H1 (cell line): ENCODE results near the gene CTPS2. TPM values are rescaled to one million over a fixed set of nuclear protein-coding genes. Genes with fewer than 3 reads are reported as not detected.

Source experiments
- CTCF ChIA-PET: fragments of 300-600 bp; sonication (Branson Sonifier 250); formaldehyde crosslinking; loops from one replicate; lab custom pipeline; 2021; ENCODE audit not compliant: partially characterized antibody; lab: Charles Lee
- POLR2A ChIA-PET: fragments of 300-600 bp; sonication (Branson Sonifier 250); formaldehyde crosslinking; loops from one replicate; lab custom pipeline; 2021; ENCODE audit warnings: inconsistent platforms; ENCODE audit not compliant: partially characterized antibody; lab: Charles Lee
- DNase-seq, 2 experiments: peaks; one replicate each; pipeline versions ENCODE4 v3.0.0 to v3.0.0-alpha.2; 2010 to 2022; ENCODE audit warnings: low spot score in 2 of 2, low read depth in 1 of 2, mixed read lengths in 1 of 2
- FAIRE-seq: peaks from 2 replicates; lab custom pipeline; 2011; peaks lifted over from hg19 to GRCh38; lab: Jason Lieb, UNC
- H2AFZ ChIP-seq: 2 replicates; pipeline ENCODE4 v1.8.1; 2012; ENCODE audit warnings: low read length, inconsistent platforms
- H2AK5ac ChIP-seq: 2 replicates; pipeline ENCODE4 v1.6.1; 2013; ENCODE audit warnings: low read depth, low read length
- H2BK120ac ChIP-seq: replicated peaks from 2 replicates; pipeline ENCODE3; 2013; ENCODE audit warnings: low read depth, low read length, inconsistent platforms
- H2BK12ac ChIP-seq: 2 replicates; pipeline ENCODE4 v1.6.1; 2013; ENCODE audit warnings: low read depth, low read length
- H2BK15ac ChIP-seq: 2 replicates; pipeline ENCODE4 v1.6.1; 2013; ENCODE audit warnings: low read length
- H2BK20ac ChIP-seq: 2 replicates; pipeline ENCODE4 v1.6.1; 2013; ENCODE audit warnings: low read length
- H2BK5ac ChIP-seq: 2 replicates; pipeline ENCODE4 v1.6.1; 2013; ENCODE audit warnings: low read depth, low read length
- H3K14ac ChIP-seq: 2 replicates; pipeline ENCODE4 v1.6.1; 2013; ENCODE audit warnings: inconsistent platforms; ENCODE audit not compliant: insufficient read length
- H3K18ac ChIP-seq: 2 replicates; pipeline ENCODE4 v1.6.1; 2013; ENCODE audit warnings: low read length; ENCODE audit errors: extremely low read depth
- H3K23ac ChIP-seq: 2 replicates; pipeline ENCODE4 v1.6.1; 2013; ENCODE audit warnings: inconsistent platforms; ENCODE audit not compliant: insufficient read length
- H3K23me2 ChIP-seq: 2 replicates; pipeline ENCODE4 v1.6.1; 2013; ENCODE audit warnings: low read depth, low read length
- H3K27ac ChIP-seq: 2 replicates; pipeline ENCODE4 v1.6.1; 2011; ENCODE audit warnings: low read depth, low read length, inconsistent platforms
- H3K27me3 ChIP-seq, 4 experiments: replicated peaks in 1 of 4; 1 replicate in 1 of 4; 2 replicates in 3 of 4; pipeline versions ENCODE4 v1.6.1 to v1.8.1; 2011 to 2013; ENCODE audit warnings: low read length in 3 of 4, mild to moderate bottlenecking in 3 of 4, inconsistent platforms in 2 of 4, mixed read lengths in 2 of 4, moderate library complexity in 1 of 4; ENCODE audit not compliant: control insufficient read depth in 3 of 4, insufficient read depth in 3 of 4; ENCODE audit errors: extremely low read depth in 1 of 4
- H3K36me3 ChIP-seq, 4 experiments: 2 replicates each; pipeline versions ENCODE4 v1.6.1 to v1.8.1; 2011 to 2013; ENCODE audit warnings: mild to moderate bottlenecking in 4 of 4, low read length in 3 of 4, moderate library complexity in 2 of 4, control low read depth in 1 of 4, inconsistent platforms in 1 of 4; ENCODE audit not compliant: insufficient read depth in 4 of 4, control insufficient read depth in 2 of 4
- H3K4ac ChIP-seq: replicated peaks from 2 replicates; pipeline ENCODE3; 2013; ENCODE audit warnings: low read length, low read depth, mixed read lengths, inconsistent platforms; ENCODE audit not compliant: insufficient read length
- H3K4me1 ChIP-seq, 4 experiments: replicated peaks in 1 of 4; 1 replicate in 1 of 4; 2 replicates in 3 of 4; pipeline versions ENCODE4 v1.6.1 to v1.8.1; 2011 to 2013; ENCODE audit warnings: low read length in 3 of 4, inconsistent platforms in 2 of 4, mixed read lengths in 1 of 4; ENCODE audit not compliant: insufficient read depth in 4 of 4, control insufficient read depth in 3 of 4
- H3K4me2 ChIP-seq, 2 experiments: 2 replicates each; pipeline versions ENCODE4 v1.6.1 to v1.8.1; 2011 to 2013; ENCODE audit warnings: low read depth in 2 of 2, low read length in 2 of 2, control low read depth in 1 of 2, inconsistent platforms in 1 of 2, mild to moderate bottlenecking in 1 of 2; ENCODE audit not compliant: insufficient read depth in 1 of 2
- H3K4me3 ChIP-seq, 4 experiments: fragments of 200-600, 300-600 bp in 1 of 4; sonication (generic), shearing (Covaris generic), sonication (Bioruptor Twin) in 1 of 4; 2 replicates each; pipeline versions ENCODE4 v1.5.1 to v1.8.1; 2011 to 2016; ENCODE audit warnings: low read length in 4 of 4, low read depth in 3 of 4, control low read depth in 2 of 4, inconsistent platforms in 2 of 4, mild to moderate bottlenecking in 2 of 4, mixed read lengths in 1 of 4, moderate library complexity in 1 of 4; ENCODE audit not compliant: insufficient read depth in 2 of 4; ENCODE audit errors: extremely low read depth in 1 of 4
- H3K56ac ChIP-seq: replicated peaks from 2 replicates; pipeline ENCODE3; 2013; ENCODE audit warnings: low read depth, mild to moderate bottlenecking, mixed read lengths, low read length, inconsistent platforms; ENCODE audit not compliant: insufficient read length
- H3K79me1 ChIP-seq: 2 replicates; pipeline ENCODE4 v1.6.1; 2013; ENCODE audit warnings: low read depth, low read length, control low read depth
- H3K79me2 ChIP-seq, 2 experiments: 2 replicates each; pipeline versions ENCODE4 v1.6.1 to v1.8.1; 2012 to 2013; ENCODE audit warnings: low read length in 2 of 2, mild to moderate bottlenecking in 2 of 2, inconsistent platforms in 1 of 2; ENCODE audit not compliant: insufficient read depth in 2 of 2, control insufficient read depth in 1 of 2
- H3K9ac ChIP-seq, 4 experiments: replicated peaks in 1 of 4; 1 replicate in 1 of 4; 2 replicates in 3 of 4; pipeline versions ENCODE4 v1.6.1 to v1.8.1; 2011 to 2013; ENCODE audit warnings: low read depth in 3 of 4, low read length in 3 of 4, control low read depth in 2 of 4, mild to moderate bottlenecking in 2 of 4, moderate library complexity in 2 of 4, inconsistent platforms in 1 of 4; ENCODE audit errors: extremely low read depth in 1 of 4
- H3K9me3 ChIP-seq, 2 experiments: 2 replicates each; pipeline versions ENCODE4 v1.6.1 to v1.8.1; 2012 to 2013; ENCODE audit warnings: mild to moderate bottlenecking in 2 of 2, moderate library complexity in 2 of 2, control low read depth in 1 of 2, inconsistent platforms in 1 of 2, low read depth in 1 of 2, low read length in 1 of 2, mixed read lengths in 1 of 2; ENCODE audit not compliant: insufficient read depth in 2 of 2
- H4K20me1 ChIP-seq, 2 experiments: replicated peaks in 1 of 2; 2 replicates each; pipeline versions ENCODE3 to v1.8.1; 2011 to 2013; ENCODE audit warnings: inconsistent platforms in 2 of 2, low read length in 2 of 2, mild to moderate bottlenecking in 1 of 2; ENCODE audit not compliant: insufficient read depth in 2 of 2, control insufficient read depth in 1 of 2
- H4K5ac ChIP-seq: 2 replicates; pipeline ENCODE4 v1.6.1; 2013; ENCODE audit warnings: low read length, low read depth, mixed read lengths, inconsistent platforms; ENCODE audit not compliant: insufficient read length
- H4K8ac ChIP-seq: 2 replicates; pipeline ENCODE4 v1.8.0; 2013; ENCODE audit warnings: mild to moderate bottlenecking, moderate library complexity, low read length, inconsistent platforms; ENCODE audit not compliant: insufficient read depth; ENCODE audit errors: extremely low read depth
- H4K91ac ChIP-seq: replicated peaks from 2 replicates; pipeline ENCODE3; 2013; ENCODE audit warnings: low read length, mixed read lengths, inconsistent platforms; ENCODE audit not compliant: insufficient read length
- CREB1 ChIP-seq: IDR thresholded peaks from 2 replicates; pipeline ENCODE4 v1.6.1; 2012; ENCODE audit warnings: inconsistent platforms
- KDM5A ChIP-seq: fragments of 200-600 bp; IDR thresholded peaks from 2 replicates; pipeline ENCODE4 v1.7.1; 2012; ENCODE audit warnings: mild to moderate bottlenecking, low read length, inconsistent platforms, mixed read lengths
- NANOG ChIP-seq: IDR thresholded peaks from 2 replicates; pipeline ENCODE4 v1.6.1; 2011; ENCODE audit warnings: low read length, low read depth, mild to moderate bottlenecking, inconsistent platforms; ENCODE audit not compliant: insufficient read depth, poor library complexity, severe bottlenecking
- POLR2AphosphoS5 ChIP-seq: IDR thresholded peaks from 2 replicates; pipeline ENCODE4 v1.6.1; 2011; ENCODE audit warnings: low read depth, low read length
- RXRA ChIP-seq: IDR thresholded peaks from 2 replicates; pipeline ENCODE4 v1.6.1; 2011; ENCODE audit warnings: low read depth, mild to moderate bottlenecking, low read length, moderate library complexity; ENCODE audit not compliant: insufficient read depth
- SIRT6 ChIP-seq: IDR thresholded peaks from one replicate; pipeline ENCODE4 v1.7.1; 2012; ENCODE audit warnings: low read length, inconsistent platforms
- SP4 ChIP-seq: IDR thresholded peaks from 2 replicates; pipeline ENCODE4 v1.6.1; 2012; ENCODE audit warnings: low read length, inconsistent platforms
- SUZ12 ChIP-seq: fragments of 200-600 bp; sonication (generic); IDR thresholded peaks from 2 replicates; pipeline ENCODE4 v1.6.1; 2012; ENCODE audit warnings: mild to moderate bottlenecking, inconsistent platforms, low read length, moderate library complexity, mixed read lengths
- ZNF274 ChIP-seq: IDR thresholded peaks from 2 replicates; pipeline ENCODE4 v1.7.0; 2012; ENCODE audit warnings: low read length, borderline replicate concordance; ENCODE audit errors: extremely low read depth
- WGBS, 2 experiments: shearing (Covaris generic) in 1 of 2; methylation state at CpG; one replicate each; pipeline versions ENCODE4 v1.1.6 to v1.1.7; 2013 to 2015; ENCODE audit warnings: low lambda C conversion rate in 2 of 2, mixed read lengths in 2 of 2, inconsistent platforms in 1 of 2, low coverage in 1 of 2, missing lambda C conversion rate in 1 of 2; ENCODE audit not compliant: insufficient replicate concordance in 2 of 2, insufficient coverage in 1 of 2, insufficient read length in 1 of 2; ENCODE audit errors: extremely low coverage in 1 of 2, missing lambda C conversion rate in 1 of 2; 5-methylcytosine and 5-hydroxymethylcytosine counted together
- polyA plus RNA-seq, 7 experiments: library from polyadenylated mRNA; depleted of rRNA in 3 of 7; stranded (reverse) in 5 of 7; unstranded in 2 of 7; fragments of >200 nt in 5 of 7; fragments of 200-250 nt in 2 of 7; gene quantifications; 1 replicate in 5 of 7; 2 replicates in 1 of 7; 4 replicates in 1 of 7; pipeline versions ENCODE4 v1.2.1 to v1.2.3, GENCODE V29; 2011 to 2013; ENCODE audit warnings: missing spikeins in 2 of 7, mixed read lengths in 2 of 7
- total RNA-seq: library from RNA; stranded (reverse); fragmentation: NEBNext Ultra II Directional; extraction: Animal tissue kit (Norgen Biotek cat#: 25700); gene quantifications from 2 replicates; pipeline ENCODE4 v1.2.1, GENCODE V29; 2021
- TF ChIP-seq, protein P1 (sequence below): IDR thresholded peaks from 2 replicates; pipeline ENCODE4 v1.6.1; 2012; ENCODE audit warnings: low read length, inconsistent platforms
- TF ChIP-seq, protein P2 (sequence below): IDR thresholded peaks from 2 replicates; pipeline ENCODE4 v1.6.1; 2012; ENCODE audit warnings: inconsistent platforms

CTPS2 gene
- total and polyA plus RNA-seq, 2 of the 8 experiments (the other 6 are each of a cell fraction or from before 2014, with no cell fraction given), result 17.1 to 34.0 TPM

DNA sequence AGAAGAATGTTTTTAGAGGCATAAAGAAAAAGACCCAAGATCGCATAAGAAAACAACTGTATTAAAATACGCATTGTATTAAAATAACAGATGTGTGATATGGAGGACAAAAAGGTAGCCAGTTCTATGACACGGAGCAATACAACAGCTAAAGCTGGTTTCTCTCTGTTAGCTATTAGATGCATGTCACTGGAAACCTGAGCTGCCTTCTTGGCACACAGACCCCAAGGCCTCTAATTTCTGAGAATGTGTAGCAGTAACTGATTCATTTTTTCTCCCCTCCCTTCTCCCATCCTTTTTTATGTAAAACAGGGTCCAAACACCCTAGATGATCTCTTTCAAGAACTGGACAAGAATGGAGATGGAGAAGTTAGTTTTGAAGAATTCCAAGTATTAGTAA is 58.4 kb downstream of the CTPS2 start:
- no peak overlapping the region for H2AFZ ChIP-seq
- H3K23me2 ChIP-seq, result no peaks in the 10 kb centered on the region
- no peak overlapping the region for H2BK5ac ChIP-seq
- H3K9ac ChIP-seq, result no peak overlapping the region
- no peak overlapping the region for H3K4me3 ChIP-seq
- H4K91ac ChIP-seq, result no peak overlapping the region
- H4K5ac ChIP-seq, result no peak overlapping the region
- no peak overlapping the region for H2BK20ac ChIP-seq
- DNase-seq, result no peak
- FAIRE-seq, result no peak
- no peaks in the 10 kb centered on the region for H4K20me1 ChIP-seq
- no peak overlapping the region for H3K27ac ChIP-seq
- H3K4ac ChIP-seq, result no peak overlapping the region
- no peak overlapping the region; the same call in 1 of the 2 replicates for H3K18ac ChIP-seq
- no peak overlapping the region for H2AK5ac ChIP-seq
- H2BK12ac ChIP-seq, result no peak overlapping the region
- WGBS, 2 experiments, result 94% methylated on average over 3 of the region's 3 CpGs; no CpG with 5 or more reads in 1 of the 2 experiments
- no peak overlapping the region for H2BK15ac ChIP-seq
- no peak overlapping the region for H4K8ac ChIP-seq
- no peak overlapping the region for H3K56ac ChIP-seq
- H3K9me3 ChIP-seq, result no peaks in the 10 kb centered on the region
- ChIA-PET CTCF (interaction anchor here (0.5 to 1.5 kb wide), 5 partner anchors 10 to 855 kb away, joined by 3 to 8 read pairs (median 3); no protein-coding TSS in a partner anchor), POLR2A (no interaction called here)
- no peaks in the 10 kb centered on the region for H3K79me2 ChIP-seq
- no peak overlapping the region for H3K14ac ChIP-seq
- H3K23ac ChIP-seq, result no peak overlapping the region
- no peaks in the 10 kb centered on the region for H3K27me3 ChIP-seq
- H2BK120ac ChIP-seq, result no peak overlapping the region
- H3K4me1 ChIP-seq, result no peaks in the 10 kb centered on the region
- H3K79me1 ChIP-seq, result no peaks in the 10 kb centered on the region
- H3K4me2 ChIP-seq, result no peak overlapping the region
- peaks cover 0 to 10% (median 0%) of the 10 kb centered on the region in 4 experiments; a peak in 3 of 8 replicates for H3K36me3 ChIP-seq
- TF ChIP-seq SIRT6 (no peak), RXRA (no peak), KDM5A (no peak), SUZ12 (no peak), SP4 (no peak), NANOG (no peak), POLR2AphosphoS5 (no peak), ZNF274 (no peak), CREB1 (no peak)
- TF ChIP-seq, protein P1, sequence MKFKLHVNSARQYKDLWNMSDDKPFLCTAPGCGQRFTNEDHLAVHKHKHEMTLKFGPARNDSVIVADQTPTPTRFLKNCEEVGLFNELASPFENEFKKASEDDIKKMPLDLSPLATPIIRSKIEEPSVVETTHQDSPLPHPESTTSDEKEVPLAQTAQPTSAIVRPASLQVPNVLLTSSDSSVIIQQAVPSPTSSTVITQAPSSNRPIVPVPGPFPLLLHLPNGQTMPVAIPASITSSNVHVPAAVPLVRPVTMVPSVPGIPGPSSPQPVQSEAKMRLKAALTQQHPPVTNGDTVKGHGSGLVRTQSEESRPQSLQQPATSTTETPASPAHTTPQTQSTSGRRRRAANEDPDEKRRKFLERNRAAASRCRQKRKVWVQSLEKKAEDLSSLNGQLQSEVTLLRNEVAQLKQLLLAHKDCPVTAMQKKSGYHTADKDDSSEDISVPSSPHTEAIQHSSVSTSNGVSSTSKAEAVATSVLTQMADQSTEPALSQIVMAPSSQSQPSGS, result no peak
- TF ChIP-seq, protein P2, sequence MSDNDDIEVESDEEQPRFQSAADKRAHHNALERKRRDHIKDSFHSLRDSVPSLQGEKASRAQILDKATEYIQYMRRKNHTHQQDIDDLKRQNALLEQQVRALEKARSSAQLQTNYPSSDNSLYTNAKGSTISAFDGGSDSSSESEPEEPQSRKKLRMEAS, result no peak
